ENCODE data around the gene PRDM13. TPM values are rescaled to one million over a fixed set of nuclear protein-coding genes. Genes with fewer than 3 reads are reported as not detected.

PRDM13 gene
- total and polyA plus RNA-seq, 4 experiments from 2014 or later, result not detected

DNA sequence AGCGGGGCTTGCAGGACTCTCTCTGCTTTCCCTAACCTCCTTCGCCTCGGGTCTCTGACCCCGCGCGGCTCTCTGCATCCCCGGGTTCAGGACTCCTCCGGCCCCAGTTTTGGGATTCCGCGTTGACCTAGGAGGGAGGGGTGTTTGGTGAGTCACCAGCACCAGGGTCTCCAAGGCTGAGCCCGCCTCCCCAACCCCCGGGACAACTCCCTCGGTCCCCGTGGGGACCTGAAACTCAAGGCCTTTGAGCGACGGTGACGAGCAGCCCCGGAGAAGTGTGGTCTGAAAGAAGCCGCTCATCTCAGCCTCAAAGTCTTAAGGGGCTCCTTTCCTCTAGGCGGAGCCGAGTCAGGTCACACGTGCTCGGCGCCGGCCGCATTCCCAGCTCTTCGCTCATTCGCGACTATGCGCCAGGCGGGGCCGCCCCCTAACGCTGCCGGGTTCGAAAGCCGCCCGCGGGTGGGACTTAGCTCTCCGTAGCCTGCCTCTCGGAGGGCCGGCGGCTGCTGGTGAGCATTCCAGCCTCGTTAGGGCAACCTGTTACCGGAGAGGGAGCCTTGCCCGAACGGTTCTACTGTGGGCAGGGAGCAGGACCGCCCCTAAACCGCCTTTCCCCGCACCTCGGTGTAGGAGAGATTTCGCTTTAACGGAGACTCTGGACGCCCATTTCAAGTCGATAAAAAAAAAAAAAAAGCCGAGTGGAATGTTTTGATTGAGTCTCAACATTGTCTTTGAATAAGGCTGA, 3.0 kb upstream of the PRDM13 start:
- Histone ChIP-seq H3K4me3 (ENCODE audit: low read length in 2 of 2) (peak overlapping the region in 1 of 2 donors; percentile 30), H3K36me3 (ENCODE audit: insufficient read depth, low read length) (no peaks in the 10 kb centered on the region), H3K27ac (ENCODE audit: low read depth, low read length) (no peak overlapping the region), H3K4me1 (ENCODE audit: insufficient read depth, low read length) (peaks cover 42% of the 10 kb centered on the region), H3K9me3 (ENCODE audit: control insufficient read depth in 1 of 2, low read length in 2 of 2) (no peaks in the 10 kb centered on the region), H3K27me3 (ENCODE audit: insufficient read depth, low read length) (peaks cover 73% of the 10 kb centered on the region)
- peaks cover 10 to 52% (median 31%) of the 10 kb centered on the region in 4 donors for H3K4me1 Mint-ChIP-seq
- ChIA-PET POLR2A (ENCODE audit: partially characterized antibody) (interaction anchor here (2.0 kb wide), 1 partner anchor 11 kb away, joined by 6 read pairs; no protein-coding TSS in a partner anchor), CTCF (ENCODE audit: partially characterized antibody) (interaction anchor here (1.0 kb wide), 1 partner anchor 15 kb away, joined by 4 read pairs; no protein-coding TSS in a partner anchor)
- H3K9me3 Mint-ChIP-seq, result peaks cover 0 to 24% (median 8%) of the 10 kb centered on the region in 8 donors
- H3K27ac Mint-ChIP-seq, result peak overlapping the region in 3 of 7 donors; percentile 22 to 65 (median 29)
- H3K4me3 Mint-ChIP-seq, result peak overlapping the region; percentile 11 to 76 (median 67)
- no peaks in the 10 kb centered on the region for H3K36me3 Mint-ChIP-seq
- intact Hi-C loops (cut with micrococcal nuclease), result loop anchor here (2.0 kb wide), 1 partner anchor 13 kb away; no protein-coding TSS in a partner anchor
- H3K27me3 Mint-ChIP-seq, result peaks cover 69 to 73% of the 10 kb centered on the region in 2 donors
- no peak for DNase-seq

DNA sequence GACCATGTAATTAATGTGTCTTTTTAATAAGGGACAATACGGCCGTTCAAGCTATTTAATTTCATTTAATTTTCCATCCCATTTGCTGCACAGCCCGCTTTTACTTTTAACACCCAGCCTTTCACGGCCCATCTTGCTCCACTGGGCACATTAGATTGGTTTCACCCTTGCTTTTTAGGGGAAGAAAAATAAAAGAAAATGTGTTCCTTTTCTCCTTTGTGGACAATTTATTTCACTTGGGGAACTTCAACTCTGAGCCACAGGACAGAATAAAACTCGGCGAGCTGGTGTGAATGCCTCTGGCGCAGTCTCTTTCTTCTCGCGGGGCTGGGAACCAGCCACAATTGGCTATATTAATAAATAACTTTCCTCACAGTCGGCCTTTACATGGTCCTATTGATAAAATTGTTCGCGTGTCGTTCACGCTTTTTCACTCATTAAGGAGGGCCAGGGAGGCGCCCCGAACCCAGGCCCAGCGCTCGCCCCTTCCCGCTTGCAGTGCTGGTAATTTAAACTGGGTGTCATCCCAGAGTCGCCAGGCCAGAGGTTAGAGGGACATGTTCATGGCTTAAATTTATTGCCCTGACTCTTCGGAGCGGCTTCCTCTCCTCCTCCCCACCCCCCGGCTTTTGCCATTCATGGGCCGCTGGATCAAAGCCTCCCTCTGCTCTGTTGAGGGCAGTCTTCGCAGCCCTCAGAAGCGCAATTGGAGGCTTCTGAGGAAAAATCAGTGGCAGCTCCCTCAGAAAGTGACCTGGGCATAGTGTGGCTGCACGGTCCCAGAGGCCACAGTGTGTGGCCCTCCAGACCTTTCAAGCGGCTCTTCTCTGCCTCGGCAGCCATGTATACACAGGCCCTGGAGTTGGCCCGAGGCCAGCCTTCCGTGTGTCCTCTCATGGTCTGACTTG, 2.2 kb upstream of the PRDM13 start:
- no peak for DNase-seq
- POLR2A ChIA-PET (ENCODE audit: partially characterized antibody), result interaction anchor here (1.1 to 2.0 kb wide), 3 partner anchors 10 to 36 kb away, joined by 4 to 6 read pairs (median 4); partner anchors contain the start of gene CCNC
- no peak overlapping the region for H3K27ac ChIP-seq (ENCODE audit: low read depth, low read length)
- Mint-ChIP-seq H3K4me1 (peaks cover 10 to 59% (median 35%) of the 10 kb centered on the region in 4 donors), H3K9me3 (peaks cover 0 to 25% (median 8%) of the 10 kb centered on the region in 8 donors), H3K4me3 (peak overlapping the region; percentile 11 to 76 (median 67)), H3K36me3 (no peaks in the 10 kb centered on the region), H3K27me3 (peaks cover 69 to 72% of the 10 kb centered on the region in 2 donors), H3K27ac (peak overlapping the region in 3 of 7 donors; percentile 35 to 70 (median 65))
- intact Hi-C loops (cut with micrococcal nuclease), result no loop called here
- H3K4me1 ChIP-seq (ENCODE audit: insufficient read depth, low read length), result peaks cover 42% of the 10 kb centered on the region
- CTCF ChIA-PET (ENCODE audit: partially characterized antibody), result interaction anchor here (1.0 to 1.6 kb wide), 2 partner anchors 16 to 36 kb away, joined by 4 read pairs; partner anchors contain the start of gene CCNC
- H3K27me3 ChIP-seq (ENCODE audit: insufficient read depth, low read length), result peaks cover 81% of the 10 kb centered on the region
- H3K9me3 ChIP-seq (ENCODE audit: control insufficient read depth in 1 of 2, low read length in 2 of 2), result no peaks in the 10 kb centered on the region
- no peaks in the 10 kb centered on the region for H3K36me3 ChIP-seq (ENCODE audit: insufficient read depth, low read length)
- H3K4me3 ChIP-seq (ENCODE audit: low read length in 2 of 2), result peak overlapping the region in 1 of 2 donors; percentile 30

DNA sequence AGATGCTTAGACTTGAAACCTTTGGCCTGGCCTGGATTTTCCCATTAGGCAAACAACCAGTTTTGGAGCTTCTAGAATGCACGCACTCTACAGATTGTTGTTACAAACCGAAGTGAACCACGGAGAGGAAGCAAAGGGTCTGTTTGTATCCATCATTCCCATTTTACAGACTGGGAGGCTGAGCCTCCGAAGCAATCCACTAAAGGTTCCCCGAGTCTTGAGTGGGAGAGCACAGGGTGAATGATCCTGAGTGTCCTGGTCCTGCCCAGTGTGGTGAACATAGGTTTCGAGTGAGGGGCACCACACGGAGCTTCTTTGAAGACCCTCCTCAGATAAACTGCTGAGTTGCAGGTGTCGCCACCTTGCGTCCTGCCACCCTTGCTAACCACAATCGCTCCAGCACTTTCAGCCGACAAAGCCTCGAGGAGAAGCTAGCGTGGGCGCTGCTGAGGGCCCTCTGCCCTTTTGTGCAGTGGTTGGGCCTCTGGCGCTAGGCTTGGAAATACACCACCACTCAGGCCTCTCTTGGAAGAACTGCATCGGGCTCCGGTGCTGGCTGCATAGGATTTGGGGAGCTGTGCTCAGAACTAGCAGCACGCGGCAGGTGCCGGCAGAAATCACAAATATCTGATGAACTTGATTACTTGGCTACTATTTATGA, 1.4 kb upstream of the PRDM13 start:
- intact Hi-C loops (cut with micrococcal nuclease), result no loop called here
- POLR2A ChIA-PET (ENCODE audit: partially characterized antibody), result interaction anchor here (1.1 to 2.0 kb wide), 3 partner anchors 9 to 37 kb away, joined by 4 to 6 read pairs (median 4); partner anchors contain the start of gene CCNC
- H3K4me1 Mint-ChIP-seq, result peaks cover 12 to 63% (median 39%) of the 10 kb centered on the region in 4 donors

DNA sequence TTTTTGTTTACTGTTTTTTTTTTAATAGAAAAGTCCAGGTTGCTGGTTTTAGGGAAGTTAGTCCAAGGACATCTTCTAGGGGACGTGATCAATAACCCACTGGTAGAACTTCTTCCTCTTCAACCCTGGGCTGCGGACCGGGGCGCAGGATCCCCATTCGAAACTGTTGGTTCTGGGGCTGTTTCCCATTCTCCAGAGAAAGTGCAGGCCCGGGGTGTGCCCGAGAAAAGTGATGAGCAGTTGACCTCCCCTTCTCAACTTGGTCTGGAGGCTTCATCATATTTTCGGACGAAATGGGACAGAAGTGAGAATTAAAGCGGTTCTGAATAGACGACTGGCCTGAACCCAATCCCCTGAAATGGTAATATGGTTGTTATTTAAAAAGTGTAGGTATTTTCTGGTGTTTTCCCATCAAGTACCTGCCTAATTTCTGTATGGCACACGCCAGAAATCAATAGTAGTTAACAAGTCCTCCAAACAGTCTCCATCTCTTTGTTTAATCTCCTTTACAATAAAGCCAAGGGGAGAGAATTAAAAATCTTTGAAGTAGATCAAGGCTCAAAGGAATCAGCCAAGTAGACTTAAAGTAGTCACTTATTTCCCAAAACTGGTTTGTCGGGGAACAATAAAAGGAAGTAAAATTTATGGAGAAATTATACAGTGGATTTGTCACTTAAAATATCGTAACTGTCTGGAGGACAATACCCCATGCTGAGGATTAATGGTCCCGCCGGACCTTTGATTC, 550 bp upstream of the PRDM13 start:
- H3K27ac Mint-ChIP-seq, result peak overlapping the region in 4 of 7 donors; percentile 4 to 79 (median 66)
- Histone ChIP-seq H3K9me3 (ENCODE audit: control insufficient read depth in 1 of 2, low read length in 2 of 2) (no peaks in the 10 kb centered on the region), H3K27me3 (ENCODE audit: insufficient read depth, low read length) (peaks cover 97% of the 10 kb centered on the region)

More for the DNA sequence above, 1.4 kb upstream of the PRDM13 start:
- DNase-seq, result no peak
- H3K9me3 Mint-ChIP-seq, result peaks cover 0 to 27% (median 9%) of the 10 kb centered on the region in 8 donors
- peaks cover 89% of the 10 kb centered on the region for H3K27me3 ChIP-seq (ENCODE audit: insufficient read depth, low read length)
- H3K27ac ChIP-seq (ENCODE audit: low read depth, low read length), result no peak overlapping the region
- H3K27ac Mint-ChIP-seq, result peak overlapping the region in 3 of 7 donors; percentile 46 to 65 (median 65)
- no peak overlapping the region for H3K4me3 ChIP-seq (ENCODE audit: low read length in 2 of 2)
- H3K4me3 Mint-ChIP-seq, result peak overlapping the region in 3 of 8 donors; percentile 58 to 76 (median 75)
- peaks cover 47% of the 10 kb centered on the region for H3K4me1 ChIP-seq (ENCODE audit: insufficient read depth, low read length)
- no peaks in the 10 kb centered on the region for H3K36me3 ChIP-seq (ENCODE audit: insufficient read depth, low read length)
- H3K36me3 Mint-ChIP-seq, result peaks cover 0 to 2% of the 10 kb centered on the region in 2 donors
- H3K9me3 ChIP-seq (ENCODE audit: control insufficient read depth in 1 of 2, low read length in 2 of 2), result no peaks in the 10 kb centered on the region
- CTCF ChIA-PET (ENCODE audit: partially characterized antibody), result interaction anchor here (0.8 to 1.6 kb wide), 3 partner anchors 17 to 37 kb away, joined by 3 to 4 read pairs (median 3); partner anchors contain the start of gene CCNC
- peaks cover 70 to 71% of the 10 kb centered on the region in 2 donors for H3K27me3 Mint-ChIP-seq

DNA sequence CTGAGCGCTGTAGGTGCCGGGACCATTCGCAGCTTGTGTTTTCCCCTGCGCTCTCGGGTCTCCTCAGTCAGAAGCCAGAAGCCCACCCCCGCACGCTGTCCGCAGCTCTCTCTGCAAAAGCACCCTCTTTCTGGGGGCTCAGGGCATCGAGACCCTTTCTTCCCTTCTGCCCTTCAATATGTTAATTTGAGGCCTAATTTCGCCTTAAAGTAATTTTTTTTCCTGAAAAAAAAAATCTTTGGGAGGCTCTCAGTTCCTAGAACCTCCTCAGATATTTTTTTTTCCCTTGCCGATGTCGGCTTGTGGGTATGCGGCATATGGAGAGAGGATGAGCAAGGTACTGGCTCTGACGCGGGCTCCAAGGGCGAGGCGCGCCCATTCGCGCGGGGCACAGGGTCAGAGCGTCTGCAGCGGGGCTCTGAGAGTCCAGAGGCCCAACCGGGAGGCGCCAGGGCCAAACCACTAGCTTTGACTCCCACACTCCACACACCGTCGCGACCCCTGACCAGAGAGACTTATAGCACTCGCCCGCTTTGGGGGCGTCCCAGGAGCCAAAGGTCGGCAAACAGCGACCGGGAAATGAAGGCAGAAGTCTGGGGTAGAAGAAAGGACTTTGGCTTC, 893 bp downstream of the PRDM13 start:
- peak overlapping the region in 2 of 7 donors; percentile 63 to 83 for H3K27ac Mint-ChIP-seq
- CTCF ChIA-PET (ENCODE audit: partially characterized antibody), result interaction anchor here (1.7 to 3.8 kb wide), 2 partner anchors 17 to 19 kb away, joined by 3 to 17 read pairs; no protein-coding TSS in a partner anchor

More for the DNA sequence above, 550 bp upstream of the PRDM13 start:
- Mint-ChIP-seq H3K4me3 (peak overlapping the region in 5 of 8 donors; percentile 1 to 54 (median 32)), H3K9me3 (peaks cover 0 to 27% (median 9%) of the 10 kb centered on the region in 8 donors), H3K27me3 (peaks cover 72 to 74% of the 10 kb centered on the region in 2 donors), H3K36me3 (peaks cover 0 to 2% of the 10 kb centered on the region in 2 donors), H3K4me1 (peaks cover 16 to 67% (median 44%) of the 10 kb centered on the region in 4 donors)
- Histone ChIP-seq H3K27ac (ENCODE audit: low read depth, low read length) (no peak overlapping the region), H3K4me3 (ENCODE audit: low read length in 2 of 2) (no peak overlapping the region), H3K36me3 (ENCODE audit: insufficient read depth, low read length) (no peaks in the 10 kb centered on the region), H3K4me1 (ENCODE audit: insufficient read depth, low read length) (peaks cover 56% of the 10 kb centered on the region)
- intact Hi-C loops (cut with micrococcal nuclease), result no loop called here
- ChIA-PET CTCF (ENCODE audit: partially characterized antibody) (interaction anchor here (0.8 to 1.6 kb wide), 3 partner anchors 18 to 38 kb away, joined by 3 to 4 read pairs (median 3); partner anchors contain the start of gene CCNC), POLR2A (ENCODE audit: partially characterized antibody) (interaction anchor here (1.1 to 1.3 kb wide), 2 partner anchors 11 to 38 kb away, joined by 4 read pairs; partner anchors contain the start of gene CCNC)
- DNase-seq, result no peak

More for the DNA sequence above, 893 bp downstream of the PRDM13 start:
- DNase-seq, result no peak
- Histone ChIP-seq H3K9me3 (ENCODE audit: control insufficient read depth in 1 of 2, low read length in 2 of 2) (no peaks in the 10 kb centered on the region), H3K27ac (ENCODE audit: low read depth, low read length) (no peak overlapping the region), H3K27me3 (ENCODE audit: insufficient read depth, low read length) (peaks cover 95% of the 10 kb centered on the region), H3K36me3 (ENCODE audit: insufficient read depth, low read length) (no peaks in the 10 kb centered on the region), H3K4me1 (ENCODE audit: insufficient read depth, low read length) (peaks cover 53% of the 10 kb centered on the region), H3K4me3 (ENCODE audit: low read length in 2 of 2) (no peak overlapping the region)
- H3K9me3 Mint-ChIP-seq, result peaks cover 0 to 29% (median 9%) of the 10 kb centered on the region in 8 donors
- peak overlapping the region in 1 of 8 donors; percentile 7 for H3K4me3 Mint-ChIP-seq
- peaks cover 17 to 66% (median 41%) of the 10 kb centered on the region in 4 donors for H3K4me1 Mint-ChIP-seq
- POLR2A ChIA-PET (ENCODE audit: partially characterized antibody), result interaction anchor here (1.8 to 2.4 kb wide), 2 partner anchors 19 to 39 kb away, joined by 4 to 6 read pairs; partner anchors contain the start of gene CCNC
- peaks cover 73 to 81% of the 10 kb centered on the region in 2 donors for H3K27me3 Mint-ChIP-seq
- intact Hi-C loops (cut with micrococcal nuclease), result no loop called here
- peaks cover 0 to 2% of the 10 kb centered on the region in 2 donors for H3K36me3 Mint-ChIP-seq

Data from CD4-positive, alpha-beta memory T cell (primary cell).